ENCODE results near the gene SYT1.

- TF ChIP-seq CTCF (conservative IDR thresholded peaks at IDR 0.05 in 1 of 2, IDR thresholded peaks at IDR 0.05 in 1 of 2; ENCODE audit: extremely low read depth in 1 of 2, insufficient read depth in 1 of 2, low read depth in 1 of 2, low read length in 2 of 2) (no peak), EZH2 (IDR thresholded peaks at IDR 0.05; ENCODE audit: borderline replicate concordance, low read length) (no peak)
Observed at GRCh38 chr12:79262938-79263337, 398.4 kb downstream of the SYT1 start.

Measured in mammary epithelial cell (primary cell).